Measurements from ENCODE around the gene L3MBTL2.

- TF ChIP-seq EZH2 (IDR thresholded peaks at IDR 0.05; ENCODE audit: borderline replicate concordance, low read depth, low read length) (no peak), ZNF785 (CRISPR knock-in tag; IDR thresholded peaks at IDR 0.05) (no peak), NR2C2 (CRISPR knock-in tag; IDR thresholded peaks at IDR 0.05) (no peak), NR2C2 (tag; IDR thresholded peaks at IDR 0.05) (no peak), CTCF (IDR thresholded peaks at IDR 0.05 in 2 of 3, conservative IDR thresholded peaks at IDR 0.05 in 1 of 3; ENCODE audit: insufficient read depth in 2 of 3, low read depth in 1 of 3, low read length in 3 of 3) (no peak), ZNF586 (CRISPR knock-in tag; conservative IDR thresholded peaks at IDR 0.05) (no peak), NRF1 (conservative IDR thresholded peaks at IDR 0.05 in 1 of 2, IDR thresholded peaks at IDR 0.05 in 1 of 2) (no peak), NFIC (IDR thresholded peaks at IDR 0.05) (no peak), ZNF512 (tag; IDR thresholded peaks at IDR 0.05) (no peak), NCOA4 (IDR thresholded peaks at IDR 0.05; ENCODE audit: partially characterized antibody) (no peak), ATF3 (IDR thresholded peaks at IDR 0.05) (0 out of 2 replicates have a peak, but pooled peaks have one; percentile 12), ATF3 (CRISPR knock-in tag; conservative IDR thresholded peaks at IDR 0.05) (no peak), TAF1 (IDR thresholded peaks at IDR 0.05; ENCODE audit: control insufficient read depth, extremely low read depth, insufficient read depth, low read length, severe bottlenecking) (no peak), ZNF146 (CRISPR knock-in tag; IDR thresholded peaks at IDR 0.05; ENCODE audit: unreplicated experiment) (no peak), KLF16 (IDR thresholded peaks at IDR 0.05) (no peak), NFYB (IDR thresholded peaks at IDR 0.05; ENCODE audit: extremely low read depth, insufficient read length) (no peak)
Measured at GRCh38 chr22:41242396-41243117, 37.4 kb downstream of the L3MBTL2 start.

Measured in K562 (cell line).